C4-2B (cell line): ENCODE results near the gene MON1A.

Experiments used
- H3K27ac ChIP-seq: fragments of 450-650 bp; 2 replicates; pipeline ENCODE4 v1.5.1; 2017
- CTCF ChIP-seq: fragments of 450-650 bp; conservative IDR thresholded peaks from 2 replicates; pipeline ENCODE4 v1.5.1; 2017; ENCODE audit warnings: mild to moderate bottlenecking
- ZFX ChIP-seq: fragments of 450-650 bp; IDR thresholded peaks from 2 replicates; pipeline ENCODE4 v1.6.1; 2017

Gene MON1A

GRCh38 chr3:49859576-49860305 is 69.9 kb downstream of the MON1A start:
- no peak overlapping the region for H3K27ac ChIP-seq
- no peak for TF ChIP-seq ZFX
- TF ChIP-seq CTCF, result no peak
